Panc1 (cell line): ENCODE results near the gene FBN1. TPM values are rescaled to one million over a fixed set of nuclear protein-coding genes. Genes with fewer than 3 reads are reported as not detected.

Experiments
- ATAC-seq: fragments of 200-7000 bp; cut with Tn5 transposase; 2 replicates; pipeline ENCODE4 v1.9.1; 2020; ENCODE audit warnings: mild to moderate bottlenecking, moderate library complexity
- BruUV-seq: library from RNA; stranded (reverse); fragments of 400-500 nt; replicated peaks from 2 replicates; lab custom pipeline; 2021; lab: Mats Ljungman, UMichigan
- CTCF ChIA-PET: fragments of 300-600 bp; sonication (Branson Sonifier 250); formaldehyde crosslinking; loops from one replicate; lab custom pipeline; 2022; ENCODE audit warnings: antibody characterized with exemption; lab: Charles Lee
- POLR2A ChIA-PET: fragments of 300-600 bp; sonication (Branson Sonifier 250); formaldehyde crosslinking; loops from one replicate; lab custom pipeline; 2022; ENCODE audit warnings: antibody characterized with exemption; lab: Charles Lee
- DNase-seq: peaks from one replicate; pipeline ENCODE4 v3.0.0-alpha.2; 2010; ENCODE audit warnings: low read depth, low spot score
- H3K27ac ChIP-seq: 2 replicates; pipeline ENCODE4 v1.5.1; 2011; ENCODE audit warnings: mild to moderate bottlenecking, low read length, inconsistent platforms
- H3K27me3 ChIP-seq: fragments of 200-500 bp; sonication (Bioruptor generic); 2 replicates; pipeline ENCODE4 v1.6.0; 2014; ENCODE audit warnings: low read length, inconsistent platforms; ENCODE audit not compliant: control insufficient read depth, insufficient read depth
- H3K36me3 ChIP-seq: fragments of 200-500 bp; sonication (Bioruptor generic); 2 replicates; pipeline ENCODE4 v1.5.1; 2014; ENCODE audit warnings: inconsistent platforms, mild to moderate bottlenecking, low read length, moderate library complexity; ENCODE audit not compliant: control insufficient read depth, insufficient read depth
- H3K4me1 ChIP-seq: 2 replicates; pipeline ENCODE4 v1.5.1; 2011; ENCODE audit warnings: inconsistent platforms, mild to moderate bottlenecking, low read length, moderate library complexity; ENCODE audit not compliant: control insufficient read depth, insufficient read depth
- H3K4me3 ChIP-seq, 2 experiments: 2 replicates each; pipeline ENCODE4 v1.5.1; 2011 to 2012; ENCODE audit warnings: low read depth in 2 of 2, low read length in 2 of 2, mild to moderate bottlenecking in 2 of 2, inconsistent platforms in 1 of 2, moderate library complexity in 1 of 2
- H3K9me3 ChIP-seq: fragments of 200-500 bp; sonication (Bioruptor generic); 2 replicates; pipeline ENCODE4 v1.5.1; 2014; ENCODE audit warnings: low read depth, mild to moderate bottlenecking, inconsistent platforms, low read length, moderate library complexity; ENCODE audit not compliant: control insufficient read depth, insufficient read depth
- POLR2AphosphoS5 ChIP-seq: IDR thresholded peaks from 2 replicates; pipeline ENCODE4 v1.6.1; 2012; ENCODE audit warnings: mild to moderate bottlenecking, low read depth, low read length, moderate library complexity
- SIN3A ChIP-seq: IDR thresholded peaks from 2 replicates; pipeline ENCODE4 v1.6.1; 2012; ENCODE audit warnings: low read depth, mild to moderate bottlenecking, low read length, moderate library complexity, borderline replicate concordance; ENCODE audit not compliant: insufficient read depth
- TCF7L2 ChIP-seq: IDR thresholded peaks from 2 replicates; pipeline ENCODE4 v1.6.1; 2011; ENCODE audit warnings: mild to moderate bottlenecking, low read depth, low read length, inconsistent platforms
- in situ Hi-C: cut with HindIII; loops from 2 replicates; pipeline ENCODE4 v1.10.0; 2016; ENCODE audit warnings: low sequenced_read_pairs, low pct_unique_long_range_greater_than_20kb
- intact Hi-C: fragments of 100-400 bp; cut with micrococcal nuclease; formaldehyde crosslinking; loops from one replicate; pipeline ENCODE4 v1.10.0; 2022; ENCODE audit not compliant: unreplicated experiment
- total RNA-seq: library from RNA; stranded (reverse); gene quantifications from one replicate; pipeline ENCODE4 v1.2.1, GENCODE V29; 2021; ENCODE audit not compliant: unreplicated experiment
- TF ChIP-seq, protein P1 (sequence below): fragments of 450-650 bp; IDR thresholded peaks from 2 replicates; pipeline ENCODE4 v1.5.1; 2017; ENCODE audit warnings: mild to moderate bottlenecking
- TF ChIP-seq, protein P2 (sequence below), 2 experiments: IDR thresholded peaks; 2 replicates each; pipeline ENCODE4 v1.6.1; 2011 to 2012; ENCODE audit warnings: low read depth in 2 of 2, control low read depth in 1 of 2, low read length in 1 of 2, mild to moderate bottlenecking in 1 of 2, moderate library complexity in 1 of 2; ENCODE audit not compliant: insufficient read depth in 1 of 2

Gene FBN1
- total RNA-seq, 1 experiment from 2014 or later: 0.46 TPM

DNA sequence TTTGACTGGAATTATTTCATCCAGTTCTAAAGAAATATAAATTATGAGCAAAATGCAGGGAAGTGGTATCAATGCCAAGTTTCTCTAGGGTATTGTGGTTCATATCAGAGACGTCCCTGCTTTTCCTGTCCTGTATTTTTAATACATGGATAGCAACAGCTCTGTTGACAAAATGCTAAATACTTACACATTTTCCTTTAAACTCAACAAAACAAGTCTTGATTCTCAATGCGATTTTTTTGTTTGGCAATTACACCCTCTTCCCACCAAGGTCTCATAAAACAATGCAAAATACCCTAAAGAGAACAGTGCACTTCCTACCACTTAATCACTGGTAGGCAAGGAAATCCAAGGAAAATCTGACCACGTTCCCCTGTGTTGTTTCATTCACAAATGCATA, 194.3 kb downstream of the FBN1 start:
- no peaks in the 10 kb centered on the region for H3K27me3 ChIP-seq
- POLR2A ChIA-PET: no interaction called here
- in situ Hi-C loops (no loop called here), intact Hi-C loops (no loop called here)
- BruUV-seq: no TSS peak
- TF ChIP-seq TCF7L2 (no peak), POLR2AphosphoS5 (no peak), SIN3A (no peak)
- TF ChIP-seq, protein P1, sequence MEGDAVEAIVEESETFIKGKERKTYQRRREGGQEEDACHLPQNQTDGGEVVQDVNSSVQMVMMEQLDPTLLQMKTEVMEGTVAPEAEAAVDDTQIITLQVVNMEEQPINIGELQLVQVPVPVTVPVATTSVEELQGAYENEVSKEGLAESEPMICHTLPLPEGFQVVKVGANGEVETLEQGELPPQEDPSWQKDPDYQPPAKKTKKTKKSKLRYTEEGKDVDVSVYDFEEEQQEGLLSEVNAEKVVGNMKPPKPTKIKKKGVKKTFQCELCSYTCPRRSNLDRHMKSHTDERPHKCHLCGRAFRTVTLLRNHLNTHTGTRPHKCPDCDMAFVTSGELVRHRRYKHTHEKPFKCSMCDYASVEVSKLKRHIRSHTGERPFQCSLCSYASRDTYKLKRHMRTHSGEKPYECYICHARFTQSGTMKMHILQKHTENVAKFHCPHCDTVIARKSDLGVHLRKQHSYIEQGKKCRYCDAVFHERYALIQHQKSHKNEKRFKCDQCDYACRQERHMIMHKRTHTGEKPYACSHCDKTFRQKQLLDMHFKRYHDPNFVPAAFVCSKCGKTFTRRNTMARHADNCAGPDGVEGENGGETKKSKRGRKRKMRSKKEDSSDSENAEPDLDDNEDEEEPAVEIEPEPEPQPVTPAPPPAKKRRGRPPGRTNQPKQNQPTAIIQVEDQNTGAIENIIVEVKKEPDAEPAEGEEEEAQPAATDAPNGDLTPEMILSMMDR: no peak
- TF ChIP-seq, protein P2, sequence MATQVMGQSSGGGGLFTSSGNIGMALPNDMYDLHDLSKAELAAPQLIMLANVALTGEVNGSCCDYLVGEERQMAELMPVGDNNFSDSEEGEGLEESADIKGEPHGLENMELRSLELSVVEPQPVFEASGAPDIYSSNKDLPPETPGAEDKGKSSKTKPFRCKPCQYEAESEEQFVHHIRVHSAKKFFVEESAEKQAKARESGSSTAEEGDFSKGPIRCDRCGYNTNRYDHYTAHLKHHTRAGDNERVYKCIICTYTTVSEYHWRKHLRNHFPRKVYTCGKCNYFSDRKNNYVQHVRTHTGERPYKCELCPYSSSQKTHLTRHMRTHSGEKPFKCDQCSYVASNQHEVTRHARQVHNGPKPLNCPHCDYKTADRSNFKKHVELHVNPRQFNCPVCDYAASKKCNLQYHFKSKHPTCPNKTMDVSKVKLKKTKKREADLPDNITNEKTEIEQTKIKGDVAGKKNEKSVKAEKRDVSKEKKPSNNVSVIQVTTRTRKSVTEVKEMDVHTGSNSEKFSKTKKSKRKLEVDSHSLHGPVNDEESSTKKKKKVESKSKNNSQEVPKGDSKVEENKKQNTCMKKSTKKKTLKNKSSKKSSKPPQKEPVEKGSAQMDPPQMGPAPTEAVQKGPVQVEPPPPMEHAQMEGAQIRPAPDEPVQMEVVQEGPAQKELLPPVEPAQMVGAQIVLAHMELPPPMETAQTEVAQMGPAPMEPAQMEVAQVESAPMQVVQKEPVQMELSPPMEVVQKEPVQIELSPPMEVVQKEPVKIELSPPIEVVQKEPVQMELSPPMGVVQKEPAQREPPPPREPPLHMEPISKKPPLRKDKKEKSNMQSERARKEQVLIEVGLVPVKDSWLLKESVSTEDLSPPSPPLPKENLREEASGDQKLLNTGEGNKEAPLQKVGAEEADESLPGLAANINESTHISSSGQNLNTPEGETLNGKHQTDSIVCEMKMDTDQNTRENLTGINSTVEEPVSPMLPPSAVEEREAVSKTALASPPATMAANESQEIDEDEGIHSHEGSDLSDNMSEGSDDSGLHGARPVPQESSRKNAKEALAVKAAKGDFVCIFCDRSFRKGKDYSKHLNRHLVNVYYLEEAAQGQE (IDR thresholded peaks at IDR 0.05; ENCODE audit: insufficient read depth in 1 of 2, low read depth in 2 of 2, low read length in 1 of 2): no peak
- H3K27ac ChIP-seq: no peak overlapping the region
- no peak overlapping the region for H3K4me3 ChIP-seq
- no peak for DNase-seq
- ATAC-seq: no peak
- H3K36me3 ChIP-seq: no peaks in the 10 kb centered on the region
- H3K9me3 ChIP-seq: no peaks in the 10 kb centered on the region
- CTCF ChIA-PET: no interaction called here
- no peaks in the 10 kb centered on the region for H3K4me1 ChIP-seq

DNA sequence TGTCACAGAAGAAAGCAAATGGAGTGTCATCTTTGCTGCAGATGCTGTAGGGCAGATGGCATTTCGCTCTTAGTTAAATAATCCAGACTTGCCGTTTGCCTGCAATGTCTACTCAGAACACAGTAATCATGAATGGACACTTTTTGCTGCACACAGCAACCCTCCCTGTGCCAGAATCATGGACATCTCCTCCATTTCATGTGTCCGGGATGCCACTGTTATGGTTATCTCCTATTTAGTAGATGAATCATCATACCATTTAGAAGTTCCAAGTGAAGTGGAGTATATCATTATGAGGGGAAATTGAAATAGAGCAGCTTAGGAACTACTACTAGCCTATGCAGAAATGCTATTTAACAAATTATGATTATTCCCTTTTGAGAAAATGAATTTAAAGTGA, 195.8 kb downstream of the FBN1 start:
- ATAC-seq (no peak), DNase-seq (no peak)
- intact Hi-C loops: no loop called here
- TF ChIP-seq TCF7L2 (no peak), SIN3A (no peak), POLR2AphosphoS5 (no peak)
- TF ChIP-seq, protein P1: no peak
- TF ChIP-seq, protein P2 (IDR thresholded peaks at IDR 0.05; ENCODE audit: insufficient read depth in 1 of 2, low read depth in 2 of 2, low read length in 1 of 2): no peak
- in situ Hi-C loops: no loop called here
- no peaks in the 10 kb centered on the region for H3K36me3 ChIP-seq
- no peaks in the 10 kb centered on the region for H3K9me3 ChIP-seq
- H3K4me3 ChIP-seq: no peak overlapping the region
- no peaks in the 10 kb centered on the region for H3K27me3 ChIP-seq
- no TSS peak for BruUV-seq
- POLR2A ChIA-PET: no interaction called here
- CTCF ChIA-PET: no interaction called here
- H3K4me1 ChIP-seq: no peaks in the 10 kb centered on the region
- no peak overlapping the region for H3K27ac ChIP-seq
